ENCODE measurements around the gene GAK.

Gene GAK

GRCh38 chr4:970046-970745 lies 38.1 kb upstream of the GAK start:
- no peak overlapping the region for H3K27ac ChIP-seq (ENCODE audit: poor library complexity, severe bottlenecking)
- H3K9me3 ChIP-seq (ENCODE audit: severe bottlenecking), result no peaks in the 10 kb centered on the region
- no peak for TF ChIP-seq CTCF (IDR thresholded peaks at IDR 0.05; ENCODE audit: poor library complexity, severe bottlenecking)
- ATAC-seq (ENCODE audit: low read depth) (no peak), DNase-seq (ENCODE audit: low spot score) (peak; percentile 49)
- H3K27me3 ChIP-seq (ENCODE audit: insufficient read depth, poor library complexity, severe bottlenecking), result no peaks in the 10 kb centered on the region
- H3K4me3 ChIP-seq (ENCODE audit: severe bottlenecking), result no peak overlapping the region
- no peaks in the 10 kb centered on the region for H3K4me1 ChIP-seq (ENCODE audit: insufficient read depth, poor library complexity, severe bottlenecking)
- H3K36me3 ChIP-seq (ENCODE audit: low read depth), result no peaks in the 10 kb centered on the region

- Histone ChIP-seq H3K36me3 (ENCODE audit: low read depth) (no peaks in the 10 kb centered on the region), H3K4me3 (ENCODE audit: severe bottlenecking) (no peak overlapping the region)
- DNase-seq (ENCODE audit: low spot score), result no peak
Measured at GRCh38 chr4:968621-969394, 36.7 kb upstream of the GAK start.

GRCh38 chr4:968221-968620 lies 36.1 kb upstream of the GAK start:
- Histone ChIP-seq H3K4me3 (ENCODE audit: severe bottlenecking) (no peak overlapping the region), H3K4me1 (ENCODE audit: insufficient read depth, poor library complexity, severe bottlenecking) (no peaks in the 10 kb centered on the region), H3K9me3 (ENCODE audit: severe bottlenecking) (no peaks in the 10 kb centered on the region), H3K36me3 (ENCODE audit: low read depth) (no peaks in the 10 kb centered on the region), H3K27me3 (ENCODE audit: insufficient read depth, poor library complexity, severe bottlenecking) (no peaks in the 10 kb centered on the region), H3K27ac (ENCODE audit: poor library complexity, severe bottlenecking) (no peak overlapping the region)
- DNase-seq (ENCODE audit: low spot score) (no peak), ATAC-seq (ENCODE audit: low read depth) (no peak)
- TF ChIP-seq CTCF (IDR thresholded peaks at IDR 0.05; ENCODE audit: poor library complexity, severe bottlenecking), result no peak

More at GRCh38 chr4:968621-969394, 36.7 kb upstream of the GAK start:
- H3K27ac ChIP-seq (ENCODE audit: poor library complexity, severe bottlenecking), result no peak overlapping the region
- no peak for ATAC-seq (ENCODE audit: low read depth)
- no peaks in the 10 kb centered on the region for H3K9me3 ChIP-seq (ENCODE audit: severe bottlenecking)
- no peaks in the 10 kb centered on the region for H3K4me1 ChIP-seq (ENCODE audit: insufficient read depth, poor library complexity, severe bottlenecking)
- no peaks in the 10 kb centered on the region for H3K27me3 ChIP-seq (ENCODE audit: insufficient read depth, poor library complexity, severe bottlenecking)
- TF ChIP-seq CTCF (IDR thresholded peaks at IDR 0.05; ENCODE audit: poor library complexity, severe bottlenecking), result no peak

- TF ChIP-seq CTCF (IDR thresholded peaks at IDR 0.05; ENCODE audit: poor library complexity, severe bottlenecking), result no peak
- Histone ChIP-seq H3K27me3 (ENCODE audit: insufficient read depth, poor library complexity, severe bottlenecking) (no peaks in the 10 kb centered on the region), H3K36me3 (ENCODE audit: low read depth) (peaks cover 2% of the 10 kb centered on the region; the same call in 1 of the 2 replicates), H3K4me3 (ENCODE audit: severe bottlenecking) (no peak overlapping the region), H3K9me3 (ENCODE audit: severe bottlenecking) (no peaks in the 10 kb centered on the region), H3K4me1 (ENCODE audit: insufficient read depth, poor library complexity, severe bottlenecking) (no peaks in the 10 kb centered on the region), H3K27ac (ENCODE audit: poor library complexity, severe bottlenecking) (no peak overlapping the region)
- DNase-seq (ENCODE audit: low spot score), result no peak
- ATAC-seq (ENCODE audit: low read depth), result no peak
Measured at GRCh38 chr4:967113-968104, 35.3 kb upstream of the GAK start.

Data from RWPE2 (cell line).